Small intestine (tissue), 7 donors: Measurements from ENCODE around the gene CBLN1. TPM values are rescaled to one million over a fixed set of nuclear protein-coding genes. Genes with fewer than 3 reads are reported as not detected.

Source experiments
- DNase-seq, 2 donors: peaks; one replicate each; pipeline versions ENCODE4 v3.0.0 to v3.0.0-alpha.2; 2013
- FAIRE-seq: peaks from 2 replicates; lab custom pipeline; 2012; peaks lifted over from hg19 to GRCh38; lab: Jason Lieb, UNC
- H3K27ac ChIP-seq, 3 donors: one replicate each; pipeline ENCODE4 v1.5.1; 2013; ENCODE audit warnings: low read length in 2 of 3, mild to moderate bottlenecking in 2 of 3, control low read depth in 1 of 3, inconsistent platforms in 1 of 3, low read depth in 1 of 3, moderate library complexity in 1 of 3
- H3K27me3 ChIP-seq, 3 donors: one replicate each; pipeline ENCODE4 v1.6.1; 2013; ENCODE audit warnings: low read length in 3 of 3, inconsistent platforms in 1 of 3; ENCODE audit not compliant: control insufficient read depth in 3 of 3, insufficient read depth in 3 of 3
- H3K36me3 ChIP-seq, 3 donors: one replicate each; pipeline ENCODE4 v1.6.1; 2013; ENCODE audit warnings: low read length in 3 of 3, inconsistent platforms in 1 of 3, low read depth in 1 of 3, mild to moderate bottlenecking in 1 of 3, moderate library complexity in 1 of 3; ENCODE audit not compliant: control insufficient read depth in 3 of 3, insufficient read depth in 2 of 3
- H3K4me1 ChIP-seq, 3 donors: one replicate each; pipeline ENCODE4 v1.6.1; 2013; ENCODE audit warnings: low read length in 2 of 3, inconsistent platforms in 1 of 3, low read depth in 1 of 3, mild to moderate bottlenecking in 1 of 3, moderate library complexity in 1 of 3; ENCODE audit not compliant: control insufficient read depth in 3 of 3, insufficient read depth in 2 of 3
- H3K4me3 ChIP-seq, 3 donors: one replicate each; pipeline ENCODE4 v1.5.1; 2013; ENCODE audit warnings: low read length in 3 of 3, control low read depth in 1 of 3, inconsistent platforms in 1 of 3, low read depth in 1 of 3, mild to moderate bottlenecking in 1 of 3, moderate library complexity in 1 of 3
- H3K9me3 ChIP-seq, 2 donors: one replicate each; pipeline ENCODE4 v1.6.1; 2013; ENCODE audit warnings: low read depth in 1 of 2, low read length in 1 of 2; ENCODE audit not compliant: control insufficient read depth in 2 of 2, insufficient read depth in 1 of 2
- WGBS, 3 donors: extraction: QIAGEN DNeasy Blood & Tissue Kit; methylation state at CpG; one replicate each; pipeline ENCODE4 v1.1.7; 2013; 5-methylcytosine and 5-hydroxymethylcytosine counted together
- polyA plus RNA-seq, 4 donors: library from polyadenylated mRNA; stranded (reverse) in 3 of 4; unstranded in 1 of 4; fragments of 200-250 nt in 3 of 4; fragments of 120-200 nt in 1 of 4; gene quantifications; one replicate each; pipeline versions ENCODE4 v1.2.1 to v1.2.3, GENCODE V29; 2013
- donor health status: healthy with polysubstance abuse.
- donor health status: control.
- donor health status: control.
- donor health status: Bipolar disorder and iron deficiency.
- donor health status: healthy.

CBLN1 gene
- polyA plus RNA-seq, 4 donors: 0.27 to 2.1 (median 0.66) TPM; not detected in 1

- FAIRE-seq: no peak
- WGBS, 3 donors: 3 to 5% (median 5%) methylated on average over 37 of the region's 37 CpGs
- Histone ChIP-seq H3K36me3 (no peaks in the 10 kb centered on the region), H3K4me1 (peaks cover 3 to 27% (median 4%) of the 10 kb centered on the region in 3 donors), H3K9me3 (no peaks in the 10 kb centered on the region), H3K27me3 (peaks cover 6 to 74% (median 56%) of the 10 kb centered on the region in 3 donors), H3K4me3 (peak overlapping the region in 1 of 3 donors; percentile 63), H3K27ac (no peak overlapping the region)
- no peak for DNase-seq
Measured at GRCh38 chr16:49280841-49281371, 732 bp downstream of the CBLN1 start.

GRCh38 chr16:49280105-49280741 is 1.4 kb downstream of the CBLN1 start:
- Histone ChIP-seq H3K27me3 (peaks cover 6 to 81% (median 63%) of the 10 kb centered on the region in 3 donors), H3K27ac (no peak overlapping the region), H3K4me1 (peaks cover 3 to 27% (median 4%) of the 10 kb centered on the region in 3 donors), H3K36me3 (no peaks in the 10 kb centered on the region), H3K9me3 (no peaks in the 10 kb centered on the region), H3K4me3 (peak overlapping the region in 1 of 3 donors; percentile 17)
- WGBS, 3 donors: 2 to 4% (median 3%) methylated on average over 39 of the region's 39 CpGs
- FAIRE-seq: no peak
- DNase-seq: peak; percentile 24 to 61

DNA sequence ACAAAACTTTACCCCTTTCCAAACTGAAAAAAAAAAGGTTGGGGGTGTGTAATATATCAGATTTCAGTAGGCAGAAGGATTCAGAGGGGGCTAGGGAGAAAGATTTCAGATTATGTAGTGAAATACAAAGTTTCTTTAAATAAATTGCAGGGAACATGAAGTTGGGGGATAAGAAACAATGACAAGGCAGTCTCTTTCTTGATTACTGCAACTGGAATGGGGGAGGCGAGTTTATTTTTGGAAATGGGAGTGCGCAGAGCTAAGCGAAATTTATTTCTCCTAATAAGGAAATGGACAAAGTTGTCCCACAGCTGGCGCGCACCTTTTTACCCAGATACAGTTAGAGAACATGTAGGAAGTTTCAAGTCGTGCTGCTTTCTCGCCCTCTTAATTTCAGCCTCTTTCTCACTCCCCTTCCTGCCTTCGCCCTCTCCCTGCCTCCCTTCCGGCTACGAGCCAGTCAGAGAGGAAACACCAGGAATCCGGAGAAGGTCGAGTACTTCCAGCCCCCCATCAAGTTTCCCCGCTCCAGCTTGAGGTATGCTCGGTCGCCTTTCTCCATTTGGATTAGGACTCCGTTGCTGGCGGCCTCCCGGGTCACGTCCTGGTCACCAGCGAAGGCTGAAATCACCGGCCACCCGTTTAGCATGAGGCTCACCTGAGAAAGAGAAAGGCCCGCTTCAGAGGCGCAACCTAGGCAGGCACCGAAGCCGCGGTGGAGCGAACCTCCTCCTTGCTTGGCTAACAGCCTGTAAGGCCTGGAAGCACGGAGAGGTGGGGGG is 2.5 kb downstream of the CBLN1 start:
- DNase-seq (peak in 1 of 2 donors; percentile 37), FAIRE-seq (no peak)
- Histone ChIP-seq H3K27me3 (peaks cover 6 to 86% (median 66%) of the 10 kb centered on the region in 3 donors), H3K36me3 (no peaks in the 10 kb centered on the region), H3K4me3 (peak overlapping the region in 1 of 3 donors; percentile 2), H3K4me1 (peaks cover 3 to 27% (median 4%) of the 10 kb centered on the region in 3 donors), H3K9me3 (no peaks in the 10 kb centered on the region), H3K27ac (no peak overlapping the region)
- WGBS, 3 donors: 4 to 7% (median 6%) methylated on average over 29 of the region's 29 CpGs

DNA sequence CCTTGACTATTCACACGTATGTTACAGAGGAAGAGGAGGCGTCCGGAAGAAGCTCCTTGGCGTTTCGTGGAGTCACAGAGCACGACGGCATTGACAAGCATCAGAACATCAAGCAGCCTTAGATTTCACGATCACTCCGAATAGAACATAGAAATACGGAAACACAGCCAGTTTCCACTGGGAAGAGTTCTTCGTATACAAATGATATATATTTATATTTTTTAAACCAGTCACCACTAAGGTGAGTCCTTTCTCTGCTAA is 3.1 kb downstream of the CBLN1 start:
- no peak overlapping the region for H3K4me3 ChIP-seq
- peaks cover 6 to 86% (median 64%) of the 10 kb centered on the region in 3 donors for H3K27me3 ChIP-seq
- no peak overlapping the region for H3K27ac ChIP-seq
- H3K9me3 ChIP-seq: no peaks in the 10 kb centered on the region
- no peak for DNase-seq
- 17 to 32% (median 22%) methylated on average over 11 of the region's 11 CpGs for WGBS, 3 donors
- FAIRE-seq: no peak
- H3K4me1 ChIP-seq: peaks cover 3 to 24% (median 4%) of the 10 kb centered on the region in 3 donors
- no peaks in the 10 kb centered on the region for H3K36me3 ChIP-seq

GRCh38 chr16:49277766-49278566 is 3.7 kb downstream of the CBLN1 start:
- no peaks in the 10 kb centered on the region for H3K36me3 ChIP-seq
- DNase-seq: peak in 1 of 2 donors; percentile 33
- H3K27me3 ChIP-seq: peaks cover 6 to 86% (median 66%) of the 10 kb centered on the region in 3 donors
- peaks cover 3 to 20% (median 4%) of the 10 kb centered on the region in 3 donors for H3K4me1 ChIP-seq
- no peak overlapping the region for H3K4me3 ChIP-seq
- 7 to 11% (median 10%) methylated on average over 49 of the region's 49 CpGs for WGBS, 3 donors
- FAIRE-seq: no peak
- H3K9me3 ChIP-seq: no peaks in the 10 kb centered on the region
- no peak overlapping the region for H3K27ac ChIP-seq

- Histone ChIP-seq H3K27me3 (peaks cover 6 to 81% (median 65%) of the 10 kb centered on the region in 3 donors), H3K27ac (no peak overlapping the region), H3K9me3 (no peaks in the 10 kb centered on the region), H3K4me1 (peaks cover 3 to 15% (median 4%) of the 10 kb centered on the region in 3 donors), H3K4me3 (no peak overlapping the region), H3K36me3 (no peaks in the 10 kb centered on the region)
- 4 to 12% (median 8%) methylated on average over 18 of the region's 18 CpGs for WGBS, 3 donors
- FAIRE-seq (no peak), DNase-seq (no peak)
Measured at GRCh38 chr16:49277386-49277742, 4.3 kb downstream of the CBLN1 start.

GRCh38 chr16:49276646-49277385 is 4.8 kb downstream of the CBLN1 start:
- Histone ChIP-seq H3K36me3 (no peaks in the 10 kb centered on the region), H3K9me3 (no peaks in the 10 kb centered on the region), H3K4me1 (peaks cover 3 to 15% (median 4%) of the 10 kb centered on the region in 3 donors), H3K27me3 (peaks cover 6 to 81% (median 63%) of the 10 kb centered on the region in 3 donors), H3K4me3 (no peak overlapping the region), H3K27ac (no peak overlapping the region)
- WGBS, 3 donors: 10 to 15% (median 11%) methylated on average over 19 of the region's 19 CpGs
- no peak for DNase-seq
- no peak for FAIRE-seq
